ENCODE data around the gene PLEKHM3. TPM values are rescaled to one million over a fixed set of nuclear protein-coding genes. Genes with fewer than 3 reads are reported as not detected.

PLEKHM3 gene
- total RNA-seq, 1 experiment from 2014 or later: 8.4 TPM

DNA sequence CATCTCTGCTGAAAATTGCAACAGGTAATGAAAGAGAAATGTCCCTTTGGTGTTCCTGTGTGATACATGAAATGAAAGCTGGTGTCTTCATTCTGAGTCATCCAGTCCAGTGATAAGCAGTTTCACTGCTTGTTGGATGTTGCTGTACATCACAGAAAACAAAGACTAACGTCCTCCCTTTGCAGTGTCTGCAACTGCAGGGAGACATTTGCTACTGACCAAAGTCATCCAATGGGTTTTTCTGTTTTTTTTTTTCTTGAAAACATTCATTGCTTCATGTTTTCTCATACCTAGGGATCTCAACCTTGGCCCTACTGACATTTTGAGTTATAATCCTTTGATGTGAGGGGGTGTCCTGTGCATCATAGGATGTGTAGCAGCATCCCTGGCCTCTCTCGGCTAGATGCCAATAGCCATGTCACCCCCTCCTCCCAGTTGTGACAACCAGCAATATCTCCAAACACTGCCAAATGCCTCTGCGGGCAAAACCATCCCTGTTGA is 192.0 kb downstream of the PLEKHM3 start:
- Histone ChIP-seq H3K4me1 (replicated peaks; ENCODE audit: insufficient read depth) (peaks cover 16% of the 10 kb centered on the region), H4K20me1 (ENCODE audit: insufficient read depth) (no peaks in the 10 kb centered on the region), H3K9me2 (ENCODE audit: insufficient read depth) (no peaks in the 10 kb centered on the region), H3K9me3 (ENCODE audit: insufficient read depth, low read depth) (no peaks in the 10 kb centered on the region), H3K4me3 (no peak overlapping the region), H3K4me2 (no peak overlapping the region), H3K36me3 (ENCODE audit: low read depth) (no peaks in the 10 kb centered on the region), H3K27ac (no peak overlapping the region), H2AFZ (no peak overlapping the region), H3K79me2 (ENCODE audit: low read depth) (no peaks in the 10 kb centered on the region), H3K27me3 (ENCODE audit: insufficient read depth, low read depth) (no peaks in the 10 kb centered on the region), H3F3A (ENCODE audit: insufficient read depth, low read depth) (peaks cover 16% of the 10 kb centered on the region)
- CTCF ChIA-PET: no interaction called here
- TF ChIP-seq, protein P1, sequence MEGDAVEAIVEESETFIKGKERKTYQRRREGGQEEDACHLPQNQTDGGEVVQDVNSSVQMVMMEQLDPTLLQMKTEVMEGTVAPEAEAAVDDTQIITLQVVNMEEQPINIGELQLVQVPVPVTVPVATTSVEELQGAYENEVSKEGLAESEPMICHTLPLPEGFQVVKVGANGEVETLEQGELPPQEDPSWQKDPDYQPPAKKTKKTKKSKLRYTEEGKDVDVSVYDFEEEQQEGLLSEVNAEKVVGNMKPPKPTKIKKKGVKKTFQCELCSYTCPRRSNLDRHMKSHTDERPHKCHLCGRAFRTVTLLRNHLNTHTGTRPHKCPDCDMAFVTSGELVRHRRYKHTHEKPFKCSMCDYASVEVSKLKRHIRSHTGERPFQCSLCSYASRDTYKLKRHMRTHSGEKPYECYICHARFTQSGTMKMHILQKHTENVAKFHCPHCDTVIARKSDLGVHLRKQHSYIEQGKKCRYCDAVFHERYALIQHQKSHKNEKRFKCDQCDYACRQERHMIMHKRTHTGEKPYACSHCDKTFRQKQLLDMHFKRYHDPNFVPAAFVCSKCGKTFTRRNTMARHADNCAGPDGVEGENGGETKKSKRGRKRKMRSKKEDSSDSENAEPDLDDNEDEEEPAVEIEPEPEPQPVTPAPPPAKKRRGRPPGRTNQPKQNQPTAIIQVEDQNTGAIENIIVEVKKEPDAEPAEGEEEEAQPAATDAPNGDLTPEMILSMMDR (conservative IDR thresholded peaks at IDR 0.05): no peak
- TF ChIP-seq EZH2 (IDR thresholded peaks at IDR 0.05; ENCODE audit: low read depth): no peak
- intact Hi-C loops (cut with micrococcal nuclease; ENCODE audit: unreplicated experiment): no loop called here
- no TSS peak for BruUV-seq (replicated peaks)
- POLR2A ChIA-PET (ENCODE audit: unreplicated experiment): interaction anchor here (0.6 to 0.7 kb wide), 2 partner anchors 11 to 74 kb away, joined by 3 to 38 read pairs; no protein-coding TSS in a partner anchor
- no peak for DNase-seq

DNA sequence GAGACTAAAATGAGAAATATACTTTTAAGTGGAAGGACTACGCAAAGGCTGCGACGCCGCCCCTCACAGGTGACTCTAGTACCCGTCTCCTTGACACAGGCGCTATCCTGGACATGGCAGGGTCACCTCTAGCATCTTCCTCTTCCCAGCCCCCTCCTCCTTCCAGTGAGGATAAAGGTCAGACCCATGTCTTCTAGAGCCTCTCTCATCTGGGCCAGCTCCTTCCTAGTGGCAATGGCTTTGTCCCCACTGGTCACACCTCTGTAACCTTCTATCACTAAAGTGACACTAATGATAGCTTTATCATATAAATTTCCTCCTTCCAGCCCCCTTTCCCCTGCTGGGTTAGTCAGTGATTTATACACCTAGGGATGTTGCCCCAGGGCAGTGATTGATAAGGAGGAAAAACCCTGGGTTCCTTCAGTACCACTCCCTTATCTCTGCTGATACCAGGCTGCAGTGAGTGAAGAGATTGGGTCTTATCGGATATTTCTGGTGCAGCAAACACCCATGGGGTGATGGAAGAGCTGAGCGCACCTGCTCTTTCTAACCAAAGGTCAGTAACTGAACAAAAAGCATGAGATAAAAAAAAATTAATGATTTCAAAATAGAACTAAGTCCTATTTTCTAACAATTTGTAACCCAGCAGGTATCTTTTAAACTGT is 193.6 kb downstream of the PLEKHM3 start:
- Histone ChIP-seq H3K79me2 (ENCODE audit: low read depth) (no peaks in the 10 kb centered on the region), H3K27ac (no peak overlapping the region), H3K4me2 (no peak overlapping the region), H3K27me3 (ENCODE audit: insufficient read depth, low read depth) (no peaks in the 10 kb centered on the region), H3K4me3 (no peak overlapping the region), H3K4me1 (replicated peaks; ENCODE audit: insufficient read depth) (peaks cover 25% of the 10 kb centered on the region), H3K9me3 (ENCODE audit: insufficient read depth, low read depth) (no peaks in the 10 kb centered on the region), H3F3A (ENCODE audit: insufficient read depth, low read depth) (peaks cover 19% of the 10 kb centered on the region), H3K36me3 (ENCODE audit: low read depth) (no peaks in the 10 kb centered on the region), H2AFZ (no peak overlapping the region), H3K9me2 (ENCODE audit: insufficient read depth) (no peaks in the 10 kb centered on the region), H4K20me1 (ENCODE audit: insufficient read depth) (no peaks in the 10 kb centered on the region)
- no peak for TF ChIP-seq EZH2 (IDR thresholded peaks at IDR 0.05; ENCODE audit: low read depth)
- TF ChIP-seq, protein P1 (conservative IDR thresholded peaks at IDR 0.05): no peak
- POLR2A ChIA-PET (ENCODE audit: unreplicated experiment): no interaction called here
- CTCF ChIA-PET: no interaction called here
- intact Hi-C loops (cut with micrococcal nuclease; ENCODE audit: unreplicated experiment): no loop called here
- BruUV-seq (replicated peaks): no TSS peak
- DNase-seq: no peak

DNA sequence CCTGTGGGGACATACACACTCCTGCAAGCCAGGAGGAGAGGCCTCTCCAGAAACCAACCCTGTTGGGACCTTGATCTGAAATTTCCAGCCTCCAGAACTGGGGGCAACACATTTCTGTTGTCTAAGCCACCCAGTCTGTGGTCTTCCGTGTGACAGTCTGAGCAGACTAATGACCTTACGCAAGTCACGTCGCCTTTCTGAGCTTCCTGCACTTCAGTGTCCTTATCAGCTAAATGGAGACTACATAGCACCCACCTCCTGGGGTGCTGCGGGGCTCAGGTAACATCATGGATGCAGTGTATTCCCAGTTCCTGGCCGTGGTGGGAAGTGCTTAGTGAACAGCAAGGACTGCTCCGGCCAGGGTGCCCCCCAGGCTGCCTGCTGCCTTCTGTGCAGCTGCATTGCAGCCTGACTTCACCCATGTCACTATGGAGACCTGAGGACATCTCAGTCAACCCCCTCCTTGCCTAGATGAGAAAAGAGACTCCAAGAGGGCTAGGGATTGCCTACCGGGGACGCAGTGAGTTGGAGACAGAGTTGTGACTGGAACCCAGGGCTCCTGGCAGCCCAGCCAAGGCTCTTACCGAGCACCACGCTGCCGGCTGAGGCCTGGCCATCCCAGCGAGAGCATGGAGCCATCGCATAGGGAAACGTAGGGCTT is 194.4 kb downstream of the PLEKHM3 start:
- CTCF ChIA-PET: interaction anchor here (1.0 kb wide), 1 partner anchor 25 kb away, joined by 4 read pairs; no protein-coding TSS in a partner anchor
- no peak overlapping the region for H2AFZ ChIP-seq
- no peak for DNase-seq
- H3K4me2 ChIP-seq: no peak overlapping the region
- H3K4me1 ChIP-seq (replicated peaks; ENCODE audit: insufficient read depth): peaks cover 25% of the 10 kb centered on the region
- POLR2A ChIA-PET (ENCODE audit: unreplicated experiment): no interaction called here
- intact Hi-C loops (cut with micrococcal nuclease; ENCODE audit: unreplicated experiment): no loop called here
- H3K9me3 ChIP-seq (ENCODE audit: insufficient read depth, low read depth): no peaks in the 10 kb centered on the region
- H3K27ac ChIP-seq: no peak overlapping the region
- H3K9me2 ChIP-seq (ENCODE audit: insufficient read depth): no peaks in the 10 kb centered on the region
- H4K20me1 ChIP-seq (ENCODE audit: insufficient read depth): no peaks in the 10 kb centered on the region
- TF ChIP-seq EZH2 (IDR thresholded peaks at IDR 0.05; ENCODE audit: low read depth): no peak
- TF ChIP-seq, protein P1 (conservative IDR thresholded peaks at IDR 0.05): no peak
- no peaks in the 10 kb centered on the region for H3K36me3 ChIP-seq (ENCODE audit: low read depth)
- no peaks in the 10 kb centered on the region for H3K79me2 ChIP-seq (ENCODE audit: low read depth)
- H3F3A ChIP-seq (ENCODE audit: insufficient read depth, low read depth): peaks cover 19% of the 10 kb centered on the region
- H3K4me3 ChIP-seq: no peak overlapping the region
- H3K27me3 ChIP-seq (ENCODE audit: insufficient read depth, low read depth): no peaks in the 10 kb centered on the region
- no TSS peak for BruUV-seq (replicated peaks)
